Measurements from ENCODE around the gene PTP4A2.

GRCh38 chr1:31981456-31981839 lies 43.3 kb upstream of the PTP4A2 start:
- TF ChIP-seq CTCF (IDR thresholded peaks at IDR 0.05) (no peak), EZH2 (IDR thresholded peaks at IDR 0.05; ENCODE audit: borderline replicate concordance, insufficient read depth, low read depth, low read length, poor library complexity, severe bottlenecking) (no peak)
